Fibroblast of villous mesenchyme (primary cell): ENCODE results near the gene ACOT8. TPM values are rescaled to one million over a fixed set of nuclear protein-coding genes. Genes with fewer than 3 reads are reported as not detected.
"Not testable (repeated sequence)": the region's sequence is repeated elsewhere in the genome, so short reads cannot be mapped to it uniquely, and the experiment has no call there.

Experiments used
- DNase-seq: peaks from one replicate; pipeline ENCODE4 v3.0.0-alpha.2; 2010; ENCODE audit warnings: low read depth
- H3K4me3 ChIP-seq: 2 replicates; pipeline ENCODE4 v1.5.1; 2011; ENCODE audit warnings: low read depth, mild to moderate bottlenecking, low read length
- CTCF ChIP-seq: IDR thresholded peaks from 2 replicates; pipeline ENCODE4 v1.5.1; 2012; ENCODE audit warnings: low read depth, mild to moderate bottlenecking, low read length; ENCODE audit not compliant: insufficient read depth
- total RNA-seq: library from RNA; depleted of rRNA; stranded (reverse); fragments of >200 nt; gene quantifications from 2 replicates; pipeline ENCODE4 v1.2.3, GENCODE V29; 2012

Gene ACOT8
- total RNA-seq, 1 donor, result 36.7 TPM

- H3K4me3 ChIP-seq, result peak overlapping the region; percentile 74
- DNase-seq, result no peak
- TF ChIP-seq CTCF, result no peak
Observed at GRCh38 chr20:45834797-45835161, 22.4 kb downstream of the ACOT8 start.

GRCh38 chr20:45833883-45834796 lies 23.1 kb downstream of the ACOT8 start:
- peak; percentile 73 for DNase-seq
- TF ChIP-seq CTCF, result no peak
- H3K4me3 ChIP-seq, result peak overlapping the region; percentile 74

- TF ChIP-seq CTCF, result no peak
- H3K4me3 ChIP-seq, result peak within 1 kb of the TSS; percentile 74
- peak; percentile 98 for DNase-seq
Observed at GRCh38 chr20:45833030-45833882, 23.9 kb downstream of the ACOT8 start, which contains the start of gene SNX21. Gene SNX21, plus strand, starts transcription at chr20:45833799. Its CDS starts 121 bp downstream, at chr20:45833920.

- no peak for TF ChIP-seq CTCF
- no peak overlapping the region for H3K4me3 ChIP-seq
- DNase-seq, result no peak
Observed at GRCh38 chr20:45832619-45833018, 24.6 kb downstream of the ACOT8 start.

GRCh38 chr20:45829673-45830106 lies 27.5 kb downstream of the ACOT8 start:
- DNase-seq, result not testable (repeated sequence)

GRCh38 chr20:45828589-45828988 lies 28.6 kb downstream of the ACOT8 start:
- no peak overlapping the region for H3K4me3 ChIP-seq
- DNase-seq, result no peak
- no peak for TF ChIP-seq CTCF

More at GRCh38 chr20:45829673-45830106, 27.5 kb downstream of the ACOT8 start:
- not testable (repeated sequence) for H3K4me3 ChIP-seq

GRCh38 chr20:45827712-45828111 lies 29.5 kb downstream of the ACOT8 start:
- H3K4me3 ChIP-seq, result no peak overlapping the region
- no peak for DNase-seq
- TF ChIP-seq CTCF, result no peak
